K562 (cell line): ENCODE measurements around the gene GASK1B. TPM values are rescaled to one million over a fixed set of nuclear protein-coding genes. Genes with fewer than 3 reads are reported as not detected.

Experiments used
- ATAC-seq: fragments of 200-7000 bp; cut with Tn5 transposase; 3 replicates; pipeline ENCODE4 v1.9.1; 2020; ENCODE audit warnings: moderate library complexity
- BruUV-seq: library from RNA; stranded (reverse); fragments of 400-500 nt; replicated peaks from 2 replicates; lab custom pipeline; 2021; lab: Mats Ljungman, UMichigan
- CTCF ChIA-PET: fragments of 300-600 bp; formaldehyde crosslinking; extraction: SDS; loops from one replicate; lab custom pipeline; 2021; ENCODE audit warnings: low intra/inter-chr PET ratio; lab: Yijun Ruan, JAX
- POLR2A ChIA-PET: fragments of 300-600, 350-650 bp; sonication (Branson Sonifier 250); formaldehyde crosslinking; extraction: SDS; loops from one replicate; lab custom pipeline; 2021; ENCODE audit warnings: antibody characterized with exemption, inconsistent platforms; lab: Yijun Ruan, JAX
- DNase-seq, 4 experiments: peaks; one replicate each; pipeline versions ENCODE4 v3.0.0 to v3.0.0-alpha.2; 2011 to 2018; ENCODE audit warnings: low spot score in 3 of 4, mixed read lengths in 3 of 4; ENCODE audit errors: extremely low read depth in 1 of 4
- FAIRE-seq: peaks from 2 replicates; lab custom pipeline; 2011; peaks lifted over from hg19 to GRCh38; lab: Jason Lieb, UNC
- H2AFZ ChIP-seq: 2 replicates; pipeline ENCODE4 v1.6.0; 2011; ENCODE audit warnings: low read depth, low read length, control low read depth, inconsistent platforms
- H3K27ac ChIP-seq: fragments of 200-600 bp; 3 replicates; pipeline ENCODE4 v1.8.0; 2011; ENCODE audit warnings: low read depth, mild to moderate bottlenecking, control low read depth, inconsistent platforms, low read length, moderate library complexity, mixed read lengths; ENCODE audit errors: extremely low read depth
- H3K27me3 ChIP-seq, 2 experiments: fragments of 300-600 bp in 1 of 2; 2 replicates in 1 of 2; 3 replicates in 1 of 2; pipeline versions ENCODE4 v1.6.0 to v1.8.0; 2011; ENCODE audit warnings: inconsistent platforms in 2 of 2, low read length in 2 of 2, mild to moderate bottlenecking in 1 of 2, mixed read lengths in 1 of 2, moderate library complexity in 1 of 2; ENCODE audit not compliant: control insufficient read depth in 2 of 2, insufficient read depth in 2 of 2
- H3K36me3 ChIP-seq: fragments of 300-600 bp; 3 replicates; pipeline ENCODE4 v1.8.0; 2011; ENCODE audit warnings: mild to moderate bottlenecking, low read length, inconsistent platforms; ENCODE audit not compliant: control insufficient read depth, insufficient read depth
- H3K4me1 ChIP-seq, 2 experiments: fragments of 200-600 bp in 1 of 2; replicated peaks in 1 of 2; 2 replicates in 1 of 2; 3 replicates in 1 of 2; pipeline versions ENCODE4 v1.5.1 to v1.8.0; 2011; ENCODE audit warnings: inconsistent platforms in 2 of 2, low read length in 2 of 2, mild to moderate bottlenecking in 1 of 2, mixed read lengths in 1 of 2, moderate library complexity in 1 of 2; ENCODE audit not compliant: control insufficient read depth in 2 of 2, insufficient read depth in 2 of 2
- H3K4me2 ChIP-seq: 2 replicates; pipeline ENCODE4 v1.6.1; 2011; ENCODE audit warnings: low read length, control low read depth, inconsistent platforms, mixed read lengths; ENCODE audit not compliant: insufficient read depth
- H3K4me3 ChIP-seq: fragments of 200-600 bp; sonication (generic), shearing (Covaris generic); 2 replicates; pipeline ENCODE4 v1.5.1; 2016; ENCODE audit warnings: control low read depth, inconsistent platforms
- H3K79me2 ChIP-seq: fragments of 200-600 bp; 3 replicates; pipeline ENCODE4 v1.8.0; 2011; ENCODE audit warnings: low read length, inconsistent platforms; ENCODE audit not compliant: control insufficient read depth, insufficient read depth
- H3K9ac ChIP-seq, 2 experiments: 2 replicates each; pipeline versions ENCODE4 v1.6.0 to v1.6.1; 2011; ENCODE audit warnings: low read depth in 2 of 2, low read length in 2 of 2, control low read depth in 1 of 2, inconsistent platforms in 1 of 2, mild to moderate bottlenecking in 1 of 2, mixed read lengths in 1 of 2; ENCODE audit not compliant: insufficient read depth in 1 of 2
- H3K9me1 ChIP-seq: one replicate; pipeline ENCODE4 v1.6.0; 2011; ENCODE audit warnings: inconsistent platforms, mild to moderate bottlenecking, low read length, moderate library complexity; ENCODE audit not compliant: control insufficient read depth, insufficient read depth
- H3K9me3 ChIP-seq: replicated peaks from 2 replicates; pipeline ENCODE4 v1.5.1; 2011; ENCODE audit warnings: low read depth, low read length, inconsistent platforms; ENCODE audit not compliant: control insufficient read depth, insufficient read depth
- H4K20me1 ChIP-seq: replicated peaks from 2 replicates; pipeline ENCODE4 v1.6.1; 2011; ENCODE audit warnings: low read length, inconsistent platforms, mixed read lengths; ENCODE audit not compliant: control insufficient read depth, insufficient read depth
- CHD1 ChIP-seq: fragments of 200-600 bp; sonication (generic); IDR thresholded peaks from one replicate; pipeline ENCODE4 v1.6.1; 2012; ENCODE audit warnings: mild to moderate bottlenecking, moderate library complexity, low read length, inconsistent platforms
- CREB3 ChIP-seq: fragments of 450-650 bp; conservative IDR thresholded peaks from 2 replicates; pipeline ENCODE4 v1.6.1; 2016; ENCODE audit warnings: missing genetic modification characterization, low read depth, mild to moderate bottlenecking, missing compliant biosample characterization, moderate library complexity
- CTCFL ChIP-seq: IDR thresholded peaks from 2 replicates; pipeline ENCODE4 v1.6.1; 2011; ENCODE audit warnings: borderline replicate concordance, low read depth, mild to moderate bottlenecking, moderate library complexity, low read length; ENCODE audit not compliant: insufficient read depth, poor library complexity, severe bottlenecking
- ETV6 ChIP-seq, 3 experiments: fragments of 150-350 bp in 1 of 3; sonication (generic) in 1 of 3; formaldehyde crosslinking in 1 of 3; IDR thresholded peaks; 2 replicates each; pipeline versions ENCODE4 v1.6.1 to v1.8.0; 2014 to 2022; ENCODE audit warnings: borderline replicate concordance in 2 of 3, low read depth in 2 of 3, antibody characterized with exemption in 1 of 3, low read length in 1 of 3, mild to moderate bottlenecking in 1 of 3, missing genetic modification reagents in 1 of 3
- HEY1 ChIP-seq: fragments of 250-450 bp; sonication (Bioruptor Pico); IDR thresholded peaks from 2 replicates; pipeline ENCODE4 v1.5.0; 2020; ENCODE audit warnings: mild to moderate bottlenecking, moderate library complexity, borderline replicate concordance
- KDM5B ChIP-seq: fragments of 200-600 bp; sonication (generic); IDR thresholded peaks from 2 replicates; pipeline ENCODE4 v1.6.1; 2012; ENCODE audit warnings: low read depth, mild to moderate bottlenecking, moderate library complexity, low read length, control low read depth, inconsistent platforms; ENCODE audit not compliant: insufficient replicate concordance
- SIN3B ChIP-seq: fragments of 450-650 bp; IDR thresholded peaks from 2 replicates; pipeline ENCODE4 v1.6.1; 2017; ENCODE audit warnings: low read depth, mild to moderate bottlenecking, moderate library complexity
- SRSF1 ChIP-seq: fragments of 200-400 bp; formaldehyde crosslinking; IDR thresholded peaks from 2 replicates; pipeline ENCODE4 v1.6.1; 2017; ENCODE audit warnings: mild to moderate bottlenecking, low read depth, low read length, moderate library complexity
- TRIM24 ChIP-seq, 2 experiments: fragments of 450-650 bp; IDR thresholded peaks; 2 replicates each; pipeline ENCODE4 v1.6.1; 2016
- USF2 ChIP-seq: sonication (generic); formaldehyde crosslinking; IDR thresholded peaks from 2 replicates; pipeline ENCODE4 v1.5.0; 2020; ENCODE audit warnings: missing genetic modification reagents
- YY1 ChIP-seq, 3 experiments: IDR thresholded peaks; 2 replicates each; pipeline ENCODE4 v1.6.1; 2011; ENCODE audit warnings: low read length in 2 of 3, mild to moderate bottlenecking in 2 of 3, moderate library complexity in 2 of 3, borderline replicate concordance in 1 of 3, control low read depth in 1 of 3, low read depth in 1 of 3; ENCODE audit not compliant: insufficient read depth in 3 of 3, insufficient replicate concordance in 2 of 3, control insufficient read depth in 1 of 3, insufficient read length in 1 of 3; ENCODE audit errors: extremely low read depth in 1 of 3
- ZSCAN32 ChIP-seq: fragments of 450-650 bp; formaldehyde crosslinking; IDR thresholded peaks from 2 replicates; pipeline ENCODE4 v1.4.0; 2020; ENCODE audit warnings: mild to moderate bottlenecking, moderate library complexity
- WGBS: fragments of 100-300 bp; shearing (Covaris generic); methylation state at CpG from one replicate; pipeline ENCODE4 v1.1.6; 2016; ENCODE audit warnings: low coverage, mixed read lengths; ENCODE audit not compliant: insufficient coverage; ENCODE audit errors: missing lambda C conversion rate; 5-methylcytosine and 5-hydroxymethylcytosine counted together
- in situ Hi-C: fragments of 300-500 bp; cut with MboI; formaldehyde crosslinking; loops from 4 replicates; pipeline ENCODE4 v1.15.0; 2018; ENCODE audit warnings: inconsistent platforms, mixed read lengths
- intact Hi-C: fragments of 100-400 bp; cut with micrococcal nuclease; formaldehyde crosslinking; loops from 2 replicates; pipeline ENCODE4 v1.14.2; 2022
- polyA plus RNA-seq, 8 experiments: library from polyadenylated mRNA; depleted of rRNA in 4 of 8; stranded (reverse) in 5 of 8; unstranded in 3 of 8; fragments of >200 nt; fragmentation: Nextera tagmentation in 2 of 8; fragmentation: Illumina TruSeq in 1 of 8; extraction: Ambion mirVana in 2 of 8; extraction: Trizol in 1 of 8; gene quantifications; 2 replicates each; pipeline versions ENCODE4 v1.2.1 to v1.2.3, GENCODE V29; 2011 to 2014; ENCODE audit warnings: inconsistent platforms in 1 of 8, missing spikeins in 1 of 8
- total RNA-seq, 7 experiments: library from RNA; depleted of rRNA in 6 of 7; stranded (reverse); fragments of >200 nt in 6 of 7; fragmentation: Illumina TruSeq in 2 of 7; extraction: Trizol in 2 of 7; gene quantifications; 2 replicates each; pipeline versions ENCODE4 v1.2.1 to v1.2.3, GENCODE V29; 2011 to 2021; ENCODE audit warnings: low replicate concordance in 1 of 7

The GASK1B gene
- total and polyA plus RNA-seq, 9 of the 15 experiments (the other 6 are each of a cell fraction or from before 2014, with no cell fraction given): 0.13 to 1.2 (median 0.61) TPM

- no peak for TF ChIP-seq CREB3 (tag)
- TF ChIP-seq USF2: no peak
- no peak for TF ChIP-seq SIN3B
- TF ChIP-seq YY1 (IDR thresholded peaks at IDR 0.05; ENCODE audit: borderline replicate concordance in 1 of 3, control insufficient read depth in 1 of 3, extremely low read depth in 1 of 3, insufficient read depth in 3 of 3, insufficient read length in 1 of 3, insufficient replicate concordance in 2 of 3, low read depth in 1 of 3, low read length in 2 of 3): no peak
- no peak for TF ChIP-seq CHD1
Measured at GRCh38 chr4:158181906-158182305, 9.1 kb upstream of the GASK1B start (continued).

- no peaks in the 10 kb centered on the region for H3K9me1 ChIP-seq
- DNase-seq: no peak
- no peaks in the 10 kb centered on the region for H3K27me3 ChIP-seq
- CTCF ChIA-PET: no interaction called here
- FAIRE-seq: no peak
- POLR2A ChIA-PET: no interaction called here
- H3K9ac ChIP-seq: no peak overlapping the region
- H2AFZ ChIP-seq: no peak overlapping the region
- peaks cover 4% of the 10 kb centered on the region; the same call in 1 of the 2 replicates for H3K9me3 ChIP-seq
- H3K4me1 ChIP-seq: peaks cover 0 to 4% of the 10 kb centered on the region in 2 experiments; a peak in 3 of 5 replicates
- in situ Hi-C loops: no loop called here
- 4% methylated on average over 3 of the region's 3 CpGs for WGBS
- no peaks in the 10 kb centered on the region for H3K79me2 ChIP-seq
- no peaks in the 10 kb centered on the region for H3K36me3 ChIP-seq
- no peaks in the 10 kb centered on the region for H4K20me1 ChIP-seq
- H3K4me2 ChIP-seq: no peak overlapping the region
- no peak for ATAC-seq
- BruUV-seq: no TSS peak
- no peak overlapping the region for H3K27ac ChIP-seq
- intact Hi-C loops: no loop called here
- H3K4me3 ChIP-seq: no peak overlapping the region
- TF ChIP-seq HEY1 (CRISPR knock-in tag): no peak
- TF ChIP-seq KDM5B: no peak
- TF ChIP-seq CTCFL: no peak
- TF ChIP-seq TRIM24 (IDR thresholded peaks at IDR 0.05): no peak
- no peak for TF ChIP-seq USF2
- TF ChIP-seq SRSF1: no peak
- no peak for TF ChIP-seq ZSCAN32
- no peak for TF ChIP-seq ETV6 (IDR thresholded peaks at IDR 0.05; ENCODE audit: borderline replicate concordance in 1 of 2, low read depth in 2 of 2, low read length in 1 of 2)
- TF ChIP-seq ETV6 (CRISPR knock-in tag; IDR thresholded peaks at IDR 0.05; ENCODE audit: borderline replicate concordance): no peak
Measured at GRCh38 chr4:158179465-158179864, 6.6 kb upstream of the GASK1B start.
